K562 (cell line): ENCODE data around the gene DENND1A. TPM values are rescaled to one million over a fixed set of nuclear protein-coding genes. Genes with fewer than 3 reads are reported as not detected.

Experiments used
- MTA2 ChIP-seq: fragments of 450-650 bp; IDR thresholded peaks from 2 replicates; pipeline ENCODE4 v1.6.1; 2016; ENCODE audit warnings: low read depth
- PBX2 ChIP-seq, 2 experiments: IDR thresholded peaks in 1 of 2; conservative IDR thresholded peaks in 1 of 2; 2 replicates each; pipeline ENCODE4 v1.6.1; 2016; ENCODE audit warnings: low read depth in 2 of 2, mild to moderate bottlenecking in 1 of 2, missing compliant biosample characterization in 1 of 2, missing genetic modification characterization in 1 of 2, moderate library complexity in 1 of 2
- ZBED1 ChIP-seq: IDR thresholded peaks from 2 replicates; pipeline ENCODE4 v1.6.1; 2014
- ZNF592 ChIP-seq: fragments of 450-650 bp; IDR thresholded peaks from 2 replicates; pipeline ENCODE4 v1.6.1; 2017; ENCODE audit warnings: antibody characterized with exemption, mild to moderate bottlenecking
- polyA plus RNA-seq, 8 experiments: library from polyadenylated mRNA; depleted of rRNA in 4 of 8; stranded (reverse) in 5 of 8; unstranded in 3 of 8; fragments of >200 nt; fragmentation: Nextera tagmentation in 2 of 8; fragmentation: Illumina TruSeq in 1 of 8; extraction: Ambion mirVana in 2 of 8; extraction: Trizol in 1 of 8; gene quantifications; 2 replicates each; pipeline versions ENCODE4 v1.2.1 to v1.2.3, GENCODE V29; 2011 to 2014; ENCODE audit warnings: inconsistent platforms in 1 of 8, missing spikeins in 1 of 8
- total RNA-seq, 7 experiments: library from RNA; depleted of rRNA in 6 of 7; stranded (reverse); fragments of >200 nt in 6 of 7; fragmentation: Illumina TruSeq in 2 of 7; extraction: Trizol in 2 of 7; gene quantifications; 2 replicates each; pipeline versions ENCODE4 v1.2.1 to v1.2.3, GENCODE V29; 2011 to 2021; ENCODE audit warnings: low replicate concordance in 1 of 7

DENND1A gene
- total and polyA plus RNA-seq, 9 of the 15 experiments (the other 6 are each of a cell fraction or from before 2014, with no cell fraction given), result 7.6 to 29.5 (median 15.7) TPM

- 0 out of 2 replicates have a peak, but pooled peaks have one; percentile 31 for TF ChIP-seq ZNF592
- no peak for TF ChIP-seq ZBED1
- TF ChIP-seq MTA2, result peak; percentile 11; the same call in 1 of the 2 replicates
- no peak for TF ChIP-seq PBX2 (CRISPR knock-in tag; IDR thresholded peaks at IDR 0.05; ENCODE audit: low read depth)
- peak; percentile 13; the same call in 1 of the 2 replicates for TF ChIP-seq PBX2 (tag; conservative IDR thresholded peaks at IDR 0.05; ENCODE audit: low read depth)
These were observed 94.9 kb downstream of the DENND1A start (continued) for GRCh38 chr9:123834889-123835562.
